ENCODE measurements around the gene GPR15. TPM values are rescaled to one million over a fixed set of nuclear protein-coding genes. Genes with fewer than 3 reads are reported as not detected.

GPR15 gene
- total RNA-seq, 4 donors from 2014 or later: not detected

- TF ChIP-seq POLR2A (IDR thresholded peaks at IDR 0.05) (no peak), CTCF (IDR thresholded peaks at IDR 0.05) (no peak)
- Histone ChIP-seq H3K36me3 (no peaks in the 10 kb centered on the region), H3K4me1 (no peaks in the 10 kb centered on the region), H3K4me3 (no peak overlapping the region), H3K27me3 (no peaks in the 10 kb centered on the region), H3K9me3 (no peaks in the 10 kb centered on the region), H3K27ac (no peak overlapping the region)
- DNase-seq: no peak
- intact Hi-C loops (cut with DNase I; ENCODE audit: low total_unique reads): no loop called here
Measured at GRCh38 chr3:98552232-98553020, 20.6 kb downstream of the GPR15 start.

DNA sequence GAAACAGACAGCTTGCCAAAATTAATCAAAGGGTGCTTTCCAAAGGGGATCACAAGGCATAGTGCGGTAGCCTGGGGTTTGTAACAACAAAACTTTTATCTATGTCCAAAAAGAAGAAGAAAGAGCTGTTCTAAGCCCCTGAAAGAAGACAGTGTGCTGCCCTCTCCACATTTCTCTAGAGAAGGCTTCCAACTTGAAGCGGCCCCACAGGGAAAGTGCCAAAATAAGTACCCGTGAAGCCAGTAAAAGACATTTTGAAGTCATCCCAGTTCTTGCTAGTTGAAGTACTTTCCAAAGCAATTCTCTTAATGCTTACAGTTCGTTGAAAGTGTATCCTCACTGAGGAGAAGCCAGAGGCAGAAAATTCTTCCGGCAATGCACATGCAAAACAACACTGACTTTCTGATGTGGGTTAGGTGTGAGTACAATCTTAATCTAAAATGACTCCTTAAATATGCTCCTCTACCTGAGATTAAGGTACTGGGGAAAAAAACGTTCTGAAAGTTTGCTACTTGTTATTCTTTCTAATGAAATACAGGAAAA is 21.3 kb downstream of the GPR15 start:
- intact Hi-C loops (cut with DNase I; ENCODE audit: low total_unique reads): no loop called here
- no peak for TF ChIP-seq POLR2A (IDR thresholded peaks at IDR 0.05)
- no peak for TF ChIP-seq CTCF (IDR thresholded peaks at IDR 0.05)
- H3K36me3 ChIP-seq: no peaks in the 10 kb centered on the region

DNA sequence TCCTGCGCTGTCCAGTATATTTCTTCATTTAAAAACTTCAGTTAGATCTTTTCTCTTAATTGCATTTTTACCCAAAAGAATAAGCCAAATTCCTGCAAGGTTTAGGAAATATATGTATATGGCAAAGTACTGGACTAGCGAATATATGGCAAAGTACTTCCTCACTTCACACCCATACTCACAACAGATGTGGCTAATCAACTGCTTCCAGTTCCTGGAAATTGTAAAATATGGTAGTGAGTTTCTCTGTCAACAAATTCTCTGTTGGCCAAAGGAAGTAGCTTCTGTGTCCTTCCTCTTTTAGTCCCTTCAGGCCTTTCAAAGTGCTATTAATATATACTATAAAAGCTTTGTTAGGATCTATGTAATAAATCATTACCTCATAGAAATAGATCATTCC is 22.0 kb downstream of the GPR15 start:
- H3K27me3 ChIP-seq: no peaks in the 10 kb centered on the region
- intact Hi-C loops (cut with DNase I; ENCODE audit: low total_unique reads): no loop called here
- TF ChIP-seq CTCF (IDR thresholded peaks at IDR 0.05) (no peak), POLR2A (IDR thresholded peaks at IDR 0.05) (no peak)

More for the DNA sequence above, 21.3 kb downstream of the GPR15 start:
- Histone ChIP-seq H3K4me1 (no peaks in the 10 kb centered on the region), H3K4me3 (no peak overlapping the region), H3K27ac (no peak overlapping the region), H3K9me3 (no peaks in the 10 kb centered on the region), H3K27me3 (no peaks in the 10 kb centered on the region)
- no peak for DNase-seq

GRCh38 chr3:98554580-98554979 is 22.8 kb downstream of the GPR15 start:
- H3K4me3 ChIP-seq: no peak overlapping the region
- TF ChIP-seq CTCF (IDR thresholded peaks at IDR 0.05) (no peak), POLR2A (IDR thresholded peaks at IDR 0.05) (no peak)
- DNase-seq: no peak

More for the DNA sequence above, 22.0 kb downstream of the GPR15 start:
- Histone ChIP-seq H3K27ac (no peak overlapping the region), H3K9me3 (no peaks in the 10 kb centered on the region), H3K4me3 (no peak overlapping the region), H3K36me3 (no peaks in the 10 kb centered on the region), H3K4me1 (no peaks in the 10 kb centered on the region)
- no peak for DNase-seq

DNA sequence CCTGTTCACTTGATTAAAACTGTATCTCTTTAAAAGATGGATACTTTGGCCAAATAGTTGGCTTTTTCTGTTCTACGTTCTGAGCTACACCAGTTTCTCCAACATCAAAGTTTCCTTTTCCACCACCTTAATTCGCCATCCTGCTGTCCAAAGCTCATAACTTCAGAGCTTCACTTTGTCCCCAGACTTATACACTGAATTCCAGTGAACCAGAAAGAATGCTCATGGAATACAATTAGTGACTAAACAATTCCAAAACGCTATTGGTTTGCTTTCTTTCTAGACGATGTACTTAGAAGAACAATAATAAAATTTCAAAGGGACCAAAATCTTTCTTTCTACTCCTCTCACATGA is 23.2 kb downstream of the GPR15 start:
- no peak for DNase-seq
- no peaks in the 10 kb centered on the region for H3K27me3 ChIP-seq
- no peaks in the 10 kb centered on the region for H3K4me1 ChIP-seq
- no peaks in the 10 kb centered on the region for H3K36me3 ChIP-seq
- H3K4me3 ChIP-seq: no peak overlapping the region
- TF ChIP-seq CTCF (IDR thresholded peaks at IDR 0.05) (no peak), POLR2A (IDR thresholded peaks at IDR 0.05) (no peak)
- intact Hi-C loops (cut with DNase I; ENCODE audit: low total_unique reads): no loop called here
- no peaks in the 10 kb centered on the region for H3K9me3 ChIP-seq
- no peak overlapping the region for H3K27ac ChIP-seq

More at GRCh38 chr3:98554580-98554979, 22.8 kb downstream of the GPR15 start:
- intact Hi-C loops (cut with DNase I; ENCODE audit: low total_unique reads): no loop called here
- Histone ChIP-seq H3K36me3 (no peaks in the 10 kb centered on the region), H3K27ac (no peak overlapping the region), H3K9me3 (no peaks in the 10 kb centered on the region), H3K27me3 (no peaks in the 10 kb centered on the region), H3K4me1 (no peaks in the 10 kb centered on the region)
